Measurements from ENCODE around the gene SFTPD.

GRCh38 chr10:79983286-79983909 is 34.5 kb upstream of the SFTPD start:
- TF ChIP-seq CTCF (IDR thresholded peaks at IDR 0.05; ENCODE audit: low read length) (no peak), EZH2 (IDR thresholded peaks at IDR 0.05; ENCODE audit: borderline replicate concordance, low read length) (no peak)
